ENCODE measurements around the gene ZFAND5.
A peak's percentile ranks its signal among the peaks of the same experiment; 100 is the strongest.

The ZFAND5 gene

GRCh38 chr9:72361217-72361616 lies 3.8 kb downstream of the ZFAND5 start:
- DNase-seq (ENCODE audit: insufficient read length) (no peak), FAIRE-seq (no peak)
- TF ChIP-seq POLR2AphosphoS5 (IDR thresholded peaks at IDR 0.05; ENCODE audit: low read depth, low read length) = no peak
- TF ChIP-seq POLR2A (IDR thresholded peaks at IDR 0.05; ENCODE audit: low read depth, low read length) = no peak

DNA sequence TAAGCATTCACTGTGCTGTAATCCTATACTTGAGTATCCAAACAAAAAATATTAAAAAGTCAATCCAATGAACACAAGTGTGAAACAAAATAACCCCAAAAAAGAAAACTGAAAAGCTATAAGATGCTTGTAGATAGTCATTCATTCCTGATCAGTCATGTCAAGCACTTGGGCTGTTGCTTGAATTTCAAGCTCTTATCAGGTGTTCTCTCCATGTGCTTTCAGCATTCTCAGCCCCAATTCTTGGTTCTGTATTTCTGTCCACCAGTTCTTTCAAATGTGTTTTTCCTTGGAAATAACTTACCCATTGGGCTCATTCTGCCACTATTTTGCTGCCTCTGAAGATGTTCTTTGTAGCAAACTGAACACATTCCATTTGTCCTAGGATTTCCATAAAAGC lies 4.7 kb downstream of the ZFAND5 start:
- FAIRE-seq (no peak), DNase-seq (ENCODE audit: insufficient read length) (no peak)
- no peak for TF ChIP-seq POLR2A (IDR thresholded peaks at IDR 0.05; ENCODE audit: low read depth, low read length)
- TF ChIP-seq POLR2AphosphoS5 (IDR thresholded peaks at IDR 0.05; ENCODE audit: low read depth, low read length) = no peak
- no peak for TF ChIP-seq TAF1 (IDR thresholded peaks at IDR 0.05; ENCODE audit: borderline replicate concordance, low read depth, low read length)

DNA sequence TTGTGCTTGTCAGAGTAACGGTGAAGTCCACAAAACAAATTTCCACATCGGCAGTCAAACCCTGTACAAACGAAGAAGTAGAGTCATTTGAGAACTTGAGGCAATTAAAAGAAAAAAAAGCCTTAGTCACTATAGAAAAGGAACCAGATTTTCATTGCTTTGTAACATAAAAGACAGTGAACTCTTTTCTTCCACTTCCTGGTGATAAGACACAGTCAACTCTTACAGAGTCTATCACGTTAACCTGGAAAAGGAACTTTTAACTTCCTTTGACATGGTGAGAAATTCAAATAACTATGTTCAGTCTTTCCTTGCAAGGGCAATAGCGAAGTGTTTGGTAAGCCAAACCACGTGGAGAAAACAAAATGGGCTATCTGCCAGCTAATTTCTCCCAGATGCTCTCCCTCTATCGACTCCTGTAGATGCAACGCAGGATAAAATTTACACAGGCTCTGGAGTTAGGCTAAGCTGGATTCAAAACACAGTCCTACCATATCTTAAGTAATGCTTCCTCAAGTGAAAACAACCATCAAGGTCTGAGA lies 8.9 kb downstream of the ZFAND5 start:
- FAIRE-seq = no peak
- no peak for TF ChIP-seq TAF1 (IDR thresholded peaks at IDR 0.05; ENCODE audit: borderline replicate concordance, low read depth, low read length)
- TF ChIP-seq POLR2A (IDR thresholded peaks at IDR 0.05; ENCODE audit: low read depth, low read length) = no peak
- no peak for TF ChIP-seq POLR2AphosphoS5 (IDR thresholded peaks at IDR 0.05; ENCODE audit: low read depth, low read length)
- no peak for DNase-seq (ENCODE audit: insufficient read length)

DNA sequence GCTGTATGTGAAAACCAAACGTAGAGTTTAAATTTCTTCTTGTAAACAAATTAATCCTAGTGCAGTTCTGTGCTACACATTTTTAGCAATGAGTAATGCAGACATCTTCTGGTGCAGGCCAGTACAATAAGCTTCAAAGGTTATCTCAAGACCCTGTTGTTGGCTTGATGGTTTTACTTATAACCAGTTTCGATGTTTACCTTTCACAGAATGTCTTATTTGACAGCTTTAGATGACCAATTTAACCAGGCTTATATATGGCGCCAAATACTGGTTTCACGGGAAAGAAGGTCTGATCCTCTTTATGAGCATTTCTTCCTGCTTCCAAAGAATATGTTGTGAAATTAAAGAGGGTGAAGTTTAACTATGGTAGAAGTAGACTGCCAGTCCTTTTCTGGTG lies 9.9 kb downstream of the ZFAND5 start:
- FAIRE-seq = no peak
- TF ChIP-seq TAF1 (IDR thresholded peaks at IDR 0.05; ENCODE audit: borderline replicate concordance, low read depth, low read length) (no peak), POLR2A (IDR thresholded peaks at IDR 0.05; ENCODE audit: low read depth, low read length) (no peak; the same call in 1 of the 2 replicates), POLR2AphosphoS5 (IDR thresholded peaks at IDR 0.05; ENCODE audit: low read depth, low read length) (0 out of 2 replicates have a peak, but pooled peaks have one; percentile 27)
- DNase-seq (ENCODE audit: insufficient read length) = no peak

- FAIRE-seq (no peak), DNase-seq (ENCODE audit: insufficient read length) (no peak)
- TF ChIP-seq POLR2A (IDR thresholded peaks at IDR 0.05; ENCODE audit: low read depth, low read length) (peak; percentile 63), POLR2AphosphoS5 (IDR thresholded peaks at IDR 0.05; ENCODE audit: low read depth, low read length) (no peak; the same call in 1 of the 2 replicates)
Observed at GRCh38 chr9:72354704-72355103, 10.3 kb downstream of the ZFAND5 start.

- FAIRE-seq (no peak), DNase-seq (ENCODE audit: insufficient read length) (no peak)
- TF ChIP-seq POLR2AphosphoS5 (IDR thresholded peaks at IDR 0.05; ENCODE audit: low read depth, low read length) (peak; percentile 85), POLR2A (IDR thresholded peaks at IDR 0.05; ENCODE audit: low read depth, low read length) (peak; percentile 51), TAF1 (IDR thresholded peaks at IDR 0.05; ENCODE audit: borderline replicate concordance, low read depth, low read length) (no peak)
Observed at GRCh38 chr9:72353455-72354116, 11.4 kb downstream of the ZFAND5 start.

DNA sequence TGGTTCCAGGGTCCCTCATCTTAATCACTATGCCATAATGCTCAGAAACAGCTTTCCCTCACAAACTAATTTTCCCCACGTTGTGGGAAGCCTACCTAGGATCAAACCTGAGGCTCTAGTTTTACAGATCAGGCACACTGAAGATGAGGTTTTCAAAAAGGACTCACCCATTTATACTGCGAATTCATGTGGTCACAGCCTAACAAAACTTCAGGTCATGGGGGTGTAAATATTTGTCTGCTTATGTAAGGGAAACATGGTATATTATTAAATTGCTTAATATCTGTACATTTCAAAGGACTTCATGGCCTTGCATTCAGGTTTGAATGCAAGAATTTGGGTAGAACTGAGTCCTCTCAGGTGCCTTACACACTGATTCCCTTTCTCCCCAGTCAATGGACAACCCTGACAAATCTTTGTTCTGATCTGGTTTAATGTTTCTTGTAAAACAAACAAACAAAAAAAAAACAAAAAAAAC lies 12.1 kb downstream of the ZFAND5 start:
- DNase-seq (ENCODE audit: insufficient read length) (no peak), FAIRE-seq (no peak)
- TF ChIP-seq POLR2AphosphoS5 (IDR thresholded peaks at IDR 0.05; ENCODE audit: low read depth, low read length) (no peak), POLR2A (IDR thresholded peaks at IDR 0.05; ENCODE audit: low read depth, low read length) (peak; percentile 34; the same call in 1 of the 2 replicates), TAF1 (IDR thresholded peaks at IDR 0.05; ENCODE audit: borderline replicate concordance, low read depth, low read length) (no peak)

DNA sequence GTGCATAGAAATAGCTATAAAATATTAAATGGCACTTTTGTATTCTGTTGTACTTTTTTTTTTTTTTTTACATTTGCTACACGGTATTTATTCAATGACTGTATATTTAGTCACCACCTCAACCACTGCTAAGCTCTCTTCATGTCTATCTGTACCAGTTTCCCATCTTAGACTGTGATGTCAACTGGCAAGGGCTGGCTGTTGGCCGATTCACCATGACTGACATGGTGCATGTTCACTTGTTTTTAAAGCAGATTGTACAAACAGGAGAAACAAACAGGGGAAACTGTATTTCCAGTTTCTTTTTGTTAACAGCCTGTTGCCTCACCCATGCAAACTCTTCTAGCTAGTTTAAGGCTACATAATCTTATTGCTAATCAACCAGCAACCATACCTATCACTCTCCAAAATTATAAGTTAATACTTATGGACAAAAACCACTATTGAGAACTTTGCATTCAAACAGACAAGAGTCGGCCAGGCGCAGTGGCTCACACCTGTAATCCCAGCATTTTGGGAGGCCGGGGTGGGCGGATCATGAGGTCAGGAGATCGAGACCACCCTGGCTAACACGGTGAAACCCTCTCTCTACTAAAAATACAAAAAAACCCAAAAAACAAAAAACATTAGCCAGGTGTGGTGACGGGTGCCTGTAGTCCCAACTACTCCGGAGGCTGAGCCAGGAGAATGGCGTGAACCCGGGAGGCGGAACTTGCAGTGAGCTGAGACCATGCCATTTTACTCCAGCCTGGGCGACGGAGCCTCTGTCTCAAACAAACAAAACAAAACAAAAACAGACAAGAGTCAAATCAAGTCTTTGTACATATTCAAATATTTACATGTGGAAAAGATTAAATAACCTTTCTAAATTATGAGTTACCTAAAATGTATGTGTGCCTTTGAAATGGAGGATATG lies 13.2 kb downstream of the ZFAND5 start:
- no peak for DNase-seq (ENCODE audit: insufficient read length)
- TF ChIP-seq POLR2A (IDR thresholded peaks at IDR 0.05; ENCODE audit: low read depth, low read length) = no peak
- no peak for TF ChIP-seq TAF1 (IDR thresholded peaks at IDR 0.05; ENCODE audit: borderline replicate concordance, low read depth, low read length)
- TF ChIP-seq POLR2AphosphoS5 (IDR thresholded peaks at IDR 0.05; ENCODE audit: low read depth, low read length) = no peak
- no peak for FAIRE-seq

GRCh38 chr9:72349911-72350310 lies 15.1 kb downstream of the ZFAND5 start:
- TF ChIP-seq TAF1 (IDR thresholded peaks at IDR 0.05; ENCODE audit: borderline replicate concordance, low read depth, low read length) = no peak
- TF ChIP-seq POLR2A (IDR thresholded peaks at IDR 0.05; ENCODE audit: low read depth, low read length) = no peak
- TF ChIP-seq POLR2AphosphoS5 (IDR thresholded peaks at IDR 0.05; ENCODE audit: low read depth, low read length) = no peak
- FAIRE-seq (no peak), DNase-seq (ENCODE audit: insufficient read length) (no peak)

GRCh38 chr9:72349240-72349639 lies 15.8 kb downstream of the ZFAND5 start:
- DNase-seq (ENCODE audit: insufficient read length) (no peak), FAIRE-seq (no peak)
- no peak for TF ChIP-seq POLR2AphosphoS5 (IDR thresholded peaks at IDR 0.05; ENCODE audit: low read depth, low read length)
- no peak for TF ChIP-seq TAF1 (IDR thresholded peaks at IDR 0.05; ENCODE audit: borderline replicate concordance, low read depth, low read length)
- no peak for TF ChIP-seq POLR2A (IDR thresholded peaks at IDR 0.05; ENCODE audit: low read depth, low read length)

DNA sequence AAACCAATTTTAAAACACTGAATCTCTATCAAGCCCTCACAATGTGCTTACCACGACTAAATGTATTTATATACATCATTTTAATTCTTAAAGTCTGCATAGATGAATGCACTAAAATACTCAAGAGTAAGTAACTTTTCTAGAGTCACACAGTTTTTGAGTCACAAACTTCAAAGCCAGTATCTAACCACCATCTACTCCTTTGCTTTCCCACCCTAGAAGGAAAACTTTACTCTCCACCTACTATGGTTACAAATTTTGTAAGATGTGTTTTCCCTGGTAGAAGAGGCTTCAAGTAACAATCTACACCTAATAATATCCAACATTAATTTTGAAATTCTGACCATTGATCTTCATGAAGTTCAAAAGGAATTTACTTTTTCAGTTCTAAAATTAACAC lies 18.7 kb downstream of the ZFAND5 start:
- TF ChIP-seq TAF1 (IDR thresholded peaks at IDR 0.05; ENCODE audit: borderline replicate concordance, low read depth, low read length) = no peak
- TF ChIP-seq POLR2AphosphoS5 (IDR thresholded peaks at IDR 0.05; ENCODE audit: low read depth, low read length) = no peak
- TF ChIP-seq POLR2A (IDR thresholded peaks at IDR 0.05; ENCODE audit: low read depth, low read length) = no peak
- FAIRE-seq (no peak), DNase-seq (ENCODE audit: insufficient read length) (no peak)
